HG02840 (cell line): ENCODE measurements around the gene OBSCN.

Experiments
- ATAC-seq: cut with Tn5 transposase; IDR thresholded peaks from one replicate; pipeline ENCODE4 v1.9.1; 2021; ENCODE audit warnings: mild to moderate bottlenecking, moderate library complexity, moderate number of reproducible peaks; ENCODE audit not compliant: unreplicated experiment, low FRiP score

OBSCN gene

DNA sequence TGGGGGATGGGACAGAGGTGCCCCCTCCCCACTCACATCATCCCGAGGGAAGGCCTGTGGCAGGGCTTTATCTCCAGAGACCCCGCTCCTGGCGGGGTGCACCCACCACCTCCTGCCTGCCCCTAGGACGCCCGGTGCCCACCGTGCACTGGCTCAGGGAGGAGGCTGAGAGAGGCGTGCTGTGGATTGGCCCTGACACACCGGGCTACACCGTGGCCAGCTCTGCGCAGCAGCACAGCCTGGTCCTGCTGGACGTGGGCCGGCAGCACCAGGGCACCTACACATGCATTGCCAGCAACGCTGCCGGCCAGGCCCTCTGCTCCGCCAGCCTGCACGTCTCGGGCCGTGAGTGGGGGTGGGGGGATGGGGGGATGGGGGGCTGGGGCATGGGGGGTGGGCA lies 127.1 kb downstream of the OBSCN start:
- no peak for ATAC-seq

DNA sequence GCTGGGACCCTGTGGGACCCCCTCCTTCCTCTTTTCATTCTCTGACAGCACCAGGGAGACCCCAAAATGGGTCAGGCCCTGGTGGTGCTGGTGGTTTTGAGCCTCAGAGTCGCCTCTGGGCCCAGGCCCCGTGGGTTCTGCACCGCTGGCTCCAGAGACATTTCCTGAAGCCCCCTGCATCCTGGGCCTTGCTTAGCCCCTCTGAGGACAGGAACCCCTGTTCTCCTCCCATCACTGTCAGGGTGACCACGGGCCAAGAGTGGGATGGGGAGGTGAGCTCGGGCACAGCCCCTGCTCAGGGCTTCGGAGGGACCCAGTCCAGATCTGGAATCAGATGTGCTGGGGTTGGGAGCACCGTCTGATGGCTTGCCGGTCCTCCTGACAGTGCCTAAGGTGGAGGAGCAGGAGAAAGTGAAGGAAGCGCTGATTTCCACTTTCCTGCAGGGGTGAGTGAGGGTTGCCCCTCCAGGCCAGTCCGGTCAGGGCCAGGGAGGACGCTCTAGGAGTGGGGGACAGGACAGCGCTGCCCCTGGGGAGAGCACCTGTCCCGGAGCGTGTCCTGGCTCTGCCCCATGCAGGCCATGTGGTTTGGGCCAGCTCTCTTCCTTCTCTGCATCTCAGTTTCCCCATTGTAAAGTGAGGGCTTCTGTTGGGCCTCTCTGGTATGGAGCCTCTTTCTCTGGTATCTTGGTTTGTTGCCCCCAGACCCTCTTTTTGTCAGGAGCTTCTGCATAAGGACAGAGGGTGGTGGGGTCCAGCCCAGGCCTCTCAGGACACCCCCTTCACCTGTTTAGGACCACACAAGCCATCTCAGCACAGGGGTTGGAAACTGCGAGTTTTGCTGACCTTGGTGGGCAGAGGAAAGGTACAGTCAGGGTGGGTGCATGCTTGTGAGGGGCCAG lies 127.8 kb downstream of the OBSCN start:
- no peak for ATAC-seq

DNA sequence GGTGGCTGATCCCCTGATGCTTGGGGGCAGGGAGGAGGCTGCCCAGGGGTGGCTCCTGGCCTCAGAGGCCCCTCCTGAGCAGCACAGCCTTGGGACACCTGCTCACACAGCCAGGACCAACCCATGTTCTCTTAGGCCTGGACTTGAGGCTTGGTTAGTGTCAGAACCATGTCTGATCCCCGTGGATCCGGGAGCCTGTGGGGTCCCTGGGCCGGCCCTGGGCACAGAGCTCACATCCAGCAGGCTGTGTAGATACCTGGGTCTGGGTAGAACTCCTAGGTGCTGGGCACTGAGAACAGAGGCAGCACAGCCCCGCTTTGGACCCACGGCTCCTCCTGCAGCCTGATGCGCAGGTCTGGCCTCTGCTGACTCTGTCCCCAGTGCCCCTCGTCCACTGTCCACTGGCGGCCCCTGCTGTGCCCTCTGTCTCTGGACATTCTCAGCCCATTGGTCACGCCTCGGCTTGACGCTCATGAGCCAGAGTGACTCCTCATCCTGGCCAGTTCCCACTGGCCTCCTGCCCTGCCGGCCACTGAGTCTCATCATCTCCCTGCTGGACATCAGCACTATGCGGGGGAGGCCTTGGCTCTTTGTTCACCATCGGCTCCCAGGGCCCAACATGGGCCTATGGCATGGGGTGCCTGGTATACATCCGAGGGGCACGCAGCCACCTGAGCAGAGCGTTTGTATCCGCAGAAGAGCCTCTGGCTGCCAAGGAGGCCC lies 128.6 kb downstream of the OBSCN start:
- ATAC-seq = no peak

DNA sequence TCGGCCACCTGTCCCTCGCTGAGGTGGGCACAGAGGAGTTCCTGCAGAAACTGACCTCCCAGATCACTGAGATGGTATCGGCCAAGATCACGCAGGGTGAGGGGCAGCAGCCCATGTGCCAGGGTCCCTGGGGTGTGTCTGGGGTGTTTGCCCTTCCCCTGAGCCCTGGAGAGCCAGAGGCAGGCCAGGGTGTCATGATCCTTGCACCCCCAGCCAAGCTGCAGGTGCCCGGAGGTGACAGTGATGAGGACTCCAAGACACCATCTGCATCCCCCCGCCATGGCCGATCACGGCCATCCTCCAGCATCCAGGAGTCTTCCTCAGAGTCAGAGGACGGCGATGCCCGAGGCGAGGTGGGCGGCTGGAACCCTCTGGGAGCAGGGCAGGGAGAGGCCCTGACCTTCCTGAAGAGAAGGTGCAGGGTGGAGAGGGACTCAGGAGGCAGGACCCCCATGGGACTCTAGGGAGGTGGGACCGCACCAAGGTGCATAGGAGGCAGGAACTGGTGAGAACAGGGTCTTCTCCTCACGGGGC lies 129.3 kb downstream of the OBSCN start:
- no peak for ATAC-seq

DNA sequence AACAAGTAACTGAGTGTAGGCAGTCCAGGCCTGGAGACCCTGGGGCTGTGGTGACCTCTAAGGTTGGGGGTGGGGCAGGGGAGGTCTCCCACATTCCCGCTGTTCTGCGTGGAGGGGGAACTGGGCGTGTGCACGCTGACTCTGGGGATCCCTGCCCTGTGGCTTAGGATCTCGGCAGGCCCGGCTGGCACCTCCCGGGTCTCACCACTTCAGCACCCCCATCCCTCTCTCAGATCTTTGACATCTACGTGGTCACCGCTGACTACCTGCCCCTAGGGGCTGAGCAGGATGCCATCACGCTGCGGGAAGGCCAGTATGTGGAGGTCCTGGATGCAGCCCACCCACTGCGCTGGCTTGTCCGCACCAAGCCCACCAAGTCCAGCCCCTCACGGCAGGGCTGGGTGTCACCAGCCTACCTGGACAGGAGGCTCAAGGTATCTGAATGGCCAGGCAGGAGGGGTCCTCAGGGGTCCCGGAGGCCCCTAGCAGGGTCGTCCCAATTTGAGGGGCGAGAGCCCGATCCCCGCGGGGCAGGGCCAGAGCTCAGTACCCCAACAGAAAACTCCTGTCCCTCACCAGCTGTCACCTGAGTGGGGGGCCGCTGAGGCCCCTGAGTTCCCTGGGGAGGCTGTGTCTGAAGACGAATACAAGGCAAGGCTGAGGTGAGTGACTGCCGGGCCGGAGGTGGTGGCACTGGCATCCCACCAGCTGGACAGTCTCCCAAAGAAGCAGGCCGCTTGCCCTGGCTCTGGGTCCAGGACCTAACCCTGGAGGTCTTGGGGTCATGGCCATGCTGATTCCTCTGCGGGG lies 130.1 kb downstream of the OBSCN start:
- no peak for ATAC-seq

DNA sequence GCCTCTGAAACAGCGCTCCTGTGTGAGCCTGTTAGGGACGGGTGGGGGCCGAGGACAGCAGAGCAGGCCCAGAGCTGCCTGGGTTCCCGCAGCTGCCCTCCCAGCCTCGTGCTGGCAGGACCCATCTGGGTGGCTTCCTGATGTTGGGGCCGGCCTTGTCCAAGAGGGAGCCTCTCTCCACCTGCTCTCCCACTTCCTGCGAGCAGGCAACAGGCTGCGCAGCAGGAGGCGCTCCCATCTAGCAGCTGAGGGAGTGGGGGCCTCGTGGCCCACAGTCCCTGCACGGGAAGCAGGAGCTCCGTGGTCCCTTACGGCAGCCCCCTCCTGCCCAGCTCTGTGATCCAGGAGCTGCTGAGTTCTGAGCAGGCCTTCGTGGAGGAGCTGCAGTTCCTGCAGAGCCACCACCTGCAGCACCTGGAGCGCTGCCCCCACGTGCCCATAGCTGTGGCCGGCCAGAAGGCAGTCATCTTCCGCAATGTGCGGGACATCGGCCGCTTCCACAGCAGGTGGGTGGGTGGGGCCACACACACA lies 130.7 kb downstream of the OBSCN start:
- ATAC-seq = no peak

DNA sequence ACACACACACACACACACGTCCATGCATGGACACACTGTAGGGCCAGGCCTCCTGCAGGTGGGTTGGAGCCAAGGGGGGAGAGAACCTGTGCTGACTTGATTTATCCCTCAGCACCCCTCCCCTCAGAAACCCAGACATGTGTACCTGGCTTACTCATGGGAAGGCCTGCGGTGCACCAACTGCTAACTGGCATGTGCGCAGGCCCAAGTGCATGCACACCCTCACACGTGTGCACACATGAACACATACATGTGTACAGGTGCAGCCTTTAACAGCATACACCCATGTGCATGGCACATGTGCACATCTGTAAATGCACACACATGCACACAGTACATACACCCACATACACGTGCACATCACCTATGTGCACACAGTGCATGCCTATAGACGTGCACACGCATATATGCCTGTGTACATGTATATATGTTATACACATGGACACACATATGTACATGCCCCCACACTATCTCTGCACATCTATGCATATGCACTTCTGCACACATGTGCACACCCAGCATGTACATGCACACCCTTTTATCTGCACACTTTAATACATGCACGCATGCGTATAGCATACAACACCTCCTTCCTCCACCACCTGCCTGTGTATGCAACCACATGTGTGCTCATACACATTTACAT lies 131.3 kb downstream of the OBSCN start:
- no peak for ATAC-seq

DNA sequence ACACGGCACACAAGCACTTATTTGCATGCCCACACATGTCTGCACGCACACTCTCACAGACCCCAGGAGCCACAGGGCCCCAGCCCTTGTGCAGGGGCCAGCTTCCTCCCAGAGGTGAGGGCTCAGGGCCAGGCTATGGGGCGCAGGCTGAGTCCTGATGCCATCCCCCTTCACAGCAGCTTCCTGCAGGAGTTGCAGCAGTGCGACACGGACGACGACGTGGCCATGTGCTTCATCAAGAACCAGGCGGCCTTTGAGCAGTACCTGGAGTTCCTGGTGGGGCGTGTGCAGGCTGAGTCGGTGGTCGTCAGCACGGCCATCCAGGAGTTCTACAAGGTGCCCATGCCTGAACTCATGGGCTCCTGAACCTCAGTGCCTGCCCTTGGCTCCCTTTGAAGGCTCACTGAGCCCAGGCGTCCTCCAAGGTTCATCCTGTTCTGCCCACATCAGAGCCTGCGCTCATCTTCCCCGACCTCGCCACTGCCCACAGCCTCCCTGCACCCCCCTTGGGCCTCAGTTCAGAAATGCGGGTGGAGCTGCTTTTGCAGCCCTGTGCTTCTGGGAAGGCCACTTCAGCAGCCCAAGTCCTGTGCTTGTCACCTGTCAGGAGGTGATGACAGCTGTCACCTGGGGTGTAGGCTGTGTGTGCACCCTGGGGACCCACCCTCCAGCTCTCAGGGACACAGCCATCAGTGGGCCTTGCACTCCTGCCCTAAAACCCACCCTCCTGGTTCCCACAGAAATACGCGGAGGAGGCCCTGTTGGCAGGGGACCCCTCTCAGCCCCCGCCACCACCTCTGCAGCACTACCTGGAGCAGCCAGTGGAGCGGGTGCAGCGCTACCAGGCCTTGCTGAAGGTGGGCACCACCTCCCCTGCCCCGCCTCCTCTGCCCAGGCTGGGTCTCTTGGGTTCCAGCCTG lies 132.2 kb downstream of the OBSCN start:
- ATAC-seq = no peak

DNA sequence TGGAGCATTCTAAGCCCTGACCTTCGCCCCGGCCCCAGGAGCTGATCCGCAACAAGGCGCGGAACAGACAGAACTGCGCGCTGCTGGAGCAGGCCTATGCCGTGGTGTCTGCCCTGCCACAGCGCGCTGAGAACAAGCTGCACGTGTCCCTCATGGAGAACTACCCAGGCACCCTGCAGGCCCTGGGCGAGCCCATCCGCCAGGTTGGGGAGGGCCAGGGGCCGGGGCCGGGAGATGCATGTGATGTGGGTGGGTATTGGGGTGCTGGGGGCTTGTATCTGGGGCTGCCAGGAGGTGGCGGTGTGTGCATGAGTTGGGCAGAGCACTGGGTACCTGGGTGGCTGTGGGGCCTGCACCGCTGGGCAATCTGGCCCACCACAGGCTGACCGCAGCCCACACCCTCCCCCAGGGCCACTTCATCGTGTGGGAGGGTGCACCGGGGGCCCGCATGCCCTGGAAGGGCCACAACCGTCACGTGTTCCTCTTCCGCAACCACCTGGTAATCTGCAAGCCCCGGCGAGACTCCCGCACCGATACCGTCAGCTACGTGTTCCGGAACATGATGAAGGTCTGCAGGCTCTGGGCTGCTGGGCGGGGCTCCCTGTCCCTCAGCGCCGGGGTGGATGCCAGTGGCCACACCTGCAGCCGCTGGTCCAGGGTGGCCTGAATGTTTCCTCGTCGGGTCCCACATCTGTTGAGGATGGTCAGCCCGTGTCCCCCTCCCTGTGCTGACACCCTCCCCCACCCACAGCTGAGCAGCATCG lies 133.0 kb downstream of the OBSCN start:
- no peak for ATAC-seq

DNA sequence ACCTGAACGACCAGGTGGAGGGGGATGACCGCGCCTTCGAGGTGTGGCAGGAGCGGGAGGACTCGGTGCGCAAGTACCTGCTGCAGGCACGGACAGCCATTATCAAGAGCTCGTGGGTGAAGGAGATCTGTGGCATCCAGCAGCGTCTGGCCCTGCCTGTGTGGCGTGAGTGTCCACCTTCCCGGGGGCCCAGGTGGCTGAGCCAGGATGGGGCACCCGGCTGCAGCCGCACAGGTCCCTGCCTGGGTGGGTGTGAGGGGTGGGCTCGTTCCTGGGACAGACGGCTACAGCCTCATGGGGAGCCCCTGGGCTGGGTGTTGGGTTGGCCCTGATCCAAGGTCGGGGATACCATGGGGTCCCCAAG lies 133.6 kb downstream of the OBSCN start:
- ATAC-seq = no peak

DNA sequence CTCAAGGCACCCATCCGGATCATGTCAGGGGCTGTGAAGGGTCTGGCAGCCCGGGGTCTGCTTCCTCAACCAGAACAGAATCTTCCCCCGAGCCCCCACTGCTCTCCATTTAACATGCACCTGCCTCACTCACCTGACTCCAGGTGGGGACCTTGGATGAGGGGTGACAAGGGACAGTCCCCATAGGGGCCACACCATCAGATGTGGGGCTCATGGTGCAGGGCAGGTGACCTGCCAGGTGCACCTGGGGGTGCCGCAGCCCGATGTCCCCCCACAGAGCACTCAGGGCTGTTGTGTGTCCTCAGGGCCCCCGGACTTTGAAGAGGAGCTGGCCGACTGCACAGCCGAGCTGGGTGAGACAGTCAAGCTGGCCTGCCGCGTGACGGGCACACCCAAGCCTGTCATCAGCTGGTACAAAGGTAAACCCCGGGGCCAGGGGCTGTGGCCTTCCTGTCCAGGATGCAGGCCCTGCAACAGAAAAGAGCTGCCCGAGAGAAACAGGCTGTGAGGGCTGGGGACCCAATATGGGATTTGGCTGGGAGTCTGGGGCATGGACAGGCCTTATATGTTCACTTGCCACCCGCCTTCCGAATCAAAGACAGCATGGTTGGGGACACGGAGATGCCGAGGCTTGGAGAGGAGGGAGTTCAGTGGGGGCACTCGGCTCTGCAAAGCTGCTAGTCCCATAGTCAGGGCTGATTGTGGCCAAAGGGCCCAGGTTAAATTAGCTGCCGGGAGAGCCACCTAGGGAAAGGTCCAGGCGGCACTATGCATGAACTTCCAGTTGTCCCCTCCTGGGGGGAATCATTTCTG lies 134.2 kb downstream of the OBSCN start:
- ATAC-seq = no peak

DNA sequence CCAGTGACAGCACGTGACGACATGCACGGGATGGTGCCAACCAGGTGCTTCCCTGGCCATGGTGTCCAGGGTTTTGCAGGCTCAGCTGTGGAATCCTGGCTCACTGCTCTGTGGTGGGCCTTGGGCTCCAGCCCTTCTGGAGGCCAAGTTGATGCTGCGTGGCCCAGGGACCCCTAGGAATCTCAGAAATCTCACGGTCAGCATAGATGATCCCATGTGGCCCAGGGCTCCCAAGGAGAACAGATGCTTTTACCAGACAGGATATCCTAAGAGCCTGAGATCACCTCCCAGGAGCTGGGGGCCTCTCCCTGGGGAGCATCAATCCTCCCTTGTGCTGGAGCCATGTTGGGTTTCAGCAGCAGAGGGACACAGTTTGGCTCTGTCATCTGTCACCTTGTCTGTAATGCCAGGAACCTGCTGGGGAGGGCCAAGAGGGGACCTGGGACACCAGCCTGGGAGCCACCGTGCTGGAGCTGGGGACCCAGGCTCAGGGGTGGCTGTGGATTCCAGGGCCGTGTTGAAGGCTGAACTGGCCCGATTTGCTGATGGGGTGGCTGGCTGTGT lies 134.9 kb downstream of the OBSCN start:
- no peak for ATAC-seq

DNA sequence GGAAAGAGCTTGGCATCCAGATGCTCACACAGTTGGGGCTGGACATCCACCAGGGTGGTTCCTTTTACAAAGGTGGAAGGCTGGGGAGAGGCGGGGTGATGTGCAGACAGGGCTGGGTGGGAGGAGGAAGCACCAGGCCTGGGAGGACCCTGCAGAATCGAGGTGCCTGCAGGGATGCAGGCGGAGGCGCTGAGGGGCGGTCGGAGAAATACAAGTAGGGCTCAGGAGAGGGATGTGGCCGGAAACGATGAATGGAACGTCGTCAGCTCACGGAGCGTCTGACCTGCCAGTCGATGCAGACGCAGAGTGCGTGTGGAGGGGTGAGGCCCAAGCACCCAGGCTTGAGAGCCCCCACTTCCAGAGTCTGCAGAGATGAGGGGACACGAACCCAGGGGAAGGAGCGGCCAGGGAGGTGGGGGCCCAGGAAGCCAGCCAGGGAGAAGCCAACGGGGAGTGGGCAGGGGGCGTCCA lies 135.4 kb downstream of the OBSCN start:
- no peak for ATAC-seq

DNA sequence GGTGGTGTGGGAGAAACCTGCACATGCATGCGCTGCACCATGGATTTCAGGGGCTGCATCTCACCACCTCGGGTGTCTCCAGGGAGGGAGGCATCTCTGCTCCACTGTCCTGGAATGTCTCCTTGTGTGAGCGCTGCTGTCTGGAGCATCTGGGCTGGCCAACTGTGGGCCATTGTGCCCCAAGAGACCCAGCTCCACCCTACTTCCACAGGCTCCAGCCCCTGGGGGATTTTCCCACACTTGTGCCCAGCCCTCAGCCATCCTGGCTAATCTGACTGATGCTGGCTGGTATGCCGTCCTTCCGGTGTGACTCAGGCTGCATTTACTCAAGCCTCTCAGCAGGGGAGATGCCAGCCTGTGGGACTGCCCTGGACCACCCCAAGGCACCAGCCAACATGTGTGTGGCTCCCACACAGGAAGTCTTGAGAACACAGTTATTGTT lies 136.8 kb downstream of the OBSCN start:
- no peak for ATAC-seq

DNA sequence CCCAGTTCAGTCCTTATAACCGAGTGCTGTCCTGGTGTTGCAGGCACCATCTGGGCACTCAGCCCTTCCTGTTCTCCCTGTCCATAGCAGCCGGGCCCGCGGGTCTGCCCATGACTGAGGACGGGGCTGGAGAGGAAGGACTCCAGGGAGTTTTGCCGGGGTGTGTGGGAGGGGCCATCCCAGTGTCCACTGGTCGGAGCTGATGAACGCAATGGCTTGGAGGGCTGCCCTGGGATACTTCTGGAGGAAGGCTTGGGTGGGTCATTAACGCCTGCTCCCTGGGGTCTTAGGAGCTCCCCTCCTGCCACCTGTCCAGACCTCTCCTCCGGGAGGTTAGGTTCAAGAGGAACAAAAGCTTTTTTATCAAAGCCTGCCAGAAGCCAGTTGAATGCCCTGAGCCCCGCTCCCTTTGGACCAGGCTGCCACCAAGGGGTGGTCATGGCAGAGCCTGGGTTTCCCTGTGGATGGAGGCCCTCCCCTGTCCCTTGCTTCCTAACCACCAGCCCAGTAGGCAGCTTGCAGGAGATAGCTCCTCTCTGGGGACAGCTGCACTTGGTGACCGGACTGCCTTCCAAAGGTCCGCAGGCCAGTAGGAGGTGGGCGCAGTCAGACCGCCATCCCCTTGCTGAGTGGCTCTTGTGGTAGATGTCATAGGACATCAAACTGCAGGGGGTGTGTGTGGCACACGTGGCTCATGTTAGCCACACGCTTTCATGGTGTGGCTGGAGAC lies 137.5 kb downstream of the OBSCN start:
- no peak for ATAC-seq

DNA sequence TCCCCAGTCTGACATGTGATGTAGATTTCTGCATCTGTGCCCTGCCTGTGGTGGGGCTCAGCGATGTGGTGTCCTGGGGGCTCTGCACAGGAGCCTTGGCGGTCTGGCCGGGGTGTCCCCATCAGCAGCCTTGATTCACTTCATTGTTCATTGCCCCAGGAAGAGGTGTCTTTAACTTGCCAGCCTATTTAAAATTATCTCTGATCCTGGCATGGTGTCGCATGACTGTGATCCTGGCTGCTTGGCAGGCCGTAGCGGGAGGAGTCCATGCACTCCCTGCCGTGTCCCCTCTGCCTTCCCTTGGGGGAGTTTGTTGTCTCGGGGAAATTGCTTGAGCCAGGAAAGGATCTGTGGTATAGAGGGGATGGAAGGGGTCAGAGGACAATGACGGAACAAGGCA lies 138.9 kb downstream of the OBSCN start:
- ATAC-seq = no peak
